ENCODE measurements around the gene MYL5. TPM values are rescaled to one million over a fixed set of nuclear protein-coding genes. Genes with fewer than 3 reads are reported as not detected.
"Not testable (repeated sequence)": the region's sequence is repeated elsewhere in the genome, so short reads cannot be mapped to it uniquely, and the experiment has no call there.

The MYL5 gene
- total and polyA plus RNA-seq, 3 donors from 2014 or later, result 33.9 to 45.0 (median 34.2) TPM

- Histone ChIP-seq H3K4me3 (no peak overlapping the region), H3K9me3 (no peaks in the 10 kb centered on the region), H3K27ac (no peak overlapping the region), H3K4me1 (peaks cover 5% of the 10 kb centered on the region), H3K36me3 (ENCODE audit: low read depth, missing control alignments) (no peaks in the 10 kb centered on the region), H3K27me3 (no peaks in the 10 kb centered on the region)
- TF ChIP-seq POLR2A (IDR thresholded peaks at IDR 0.05) (no peak), CTCF (IDR thresholded peaks at IDR 0.05) (no peak)
- no peak for DNase-seq
- 82 to 87% methylated on average over 19 of the region's 22 CpGs for WGBS, 2 donors
- intact Hi-C loops (cut with DNase I; ENCODE audit: low total_unique reads), result no loop called here
These were observed 7.9 kb upstream of the MYL5 start for GRCh38 chr4:666436-666810.

GRCh38 chr4:666822-667544, 7.4 kb upstream of the MYL5 start:
- no peak overlapping the region for H3K4me3 ChIP-seq
- no peak overlapping the region for H3K27ac ChIP-seq
- TF ChIP-seq POLR2A (IDR thresholded peaks at IDR 0.05) (no peak), CTCF (IDR thresholded peaks at IDR 0.05) (no peak)
- no peaks in the 10 kb centered on the region for H3K9me3 ChIP-seq
- DNase-seq, result no peak
- no peaks in the 10 kb centered on the region for H3K27me3 ChIP-seq
- no peaks in the 10 kb centered on the region for H3K36me3 ChIP-seq (ENCODE audit: low read depth, missing control alignments)
- 88 to 92% methylated on average over 8 to 28 of the region's 28 CpGs for WGBS, 2 donors
- H3K4me1 ChIP-seq, result peaks cover 5% of the 10 kb centered on the region
- intact Hi-C loops (cut with DNase I; ENCODE audit: low total_unique reads), result no loop called here

GRCh38 chr4:667545-667925, 6.8 kb upstream of the MYL5 start:
- peaks cover 5% of the 10 kb centered on the region for H3K4me1 ChIP-seq
- H3K9me3 ChIP-seq, result no peaks in the 10 kb centered on the region
- H3K4me3 ChIP-seq, result no peak overlapping the region
- TF ChIP-seq CTCF (IDR thresholded peaks at IDR 0.05), result no peak
- TF ChIP-seq POLR2A (IDR thresholded peaks at IDR 0.05), result no peak
- no peak overlapping the region for H3K27ac ChIP-seq
- DNase-seq, result no peak
- intact Hi-C loops (cut with DNase I; ENCODE audit: low total_unique reads), result no loop called here
- no peaks in the 10 kb centered on the region for H3K27me3 ChIP-seq
- 67 to 72% methylated on average over 8 to 10 of the region's 10 CpGs for WGBS, 2 donors
- no peaks in the 10 kb centered on the region for H3K36me3 ChIP-seq (ENCODE audit: low read depth, missing control alignments)

GRCh38 chr4:668219-668618, 6.1 kb upstream of the MYL5 start:
- H3K27me3 ChIP-seq; DNase-seq; H3K4me1 ChIP-seq; H3K9me3 ChIP-seq; H3K27ac ChIP-seq; H3K4me3 ChIP-seq; H3K36me3 ChIP-seq (ENCODE audit: low read depth, missing control alignments); intact Hi-C loops (cut with DNase I; ENCODE audit: low total_unique reads): not testable (repeated sequence)
- 93 to 96% methylated on average over 6 of the region's 6 CpGs for WGBS, 2 donors

- H3K4me3 ChIP-seq; intact Hi-C loops (cut with DNase I; ENCODE audit: low total_unique reads); H3K27ac ChIP-seq; H3K27me3 ChIP-seq; DNase-seq; H3K9me3 ChIP-seq; H3K4me1 ChIP-seq; H3K36me3 ChIP-seq (ENCODE audit: low read depth, missing control alignments): not testable (repeated sequence)
- 92 to 94% methylated on average over 11 of the region's 11 CpGs for WGBS, 2 donors
These were observed 4.4 kb upstream of the MYL5 start for GRCh38 chr4:669806-670559.
